Posterior cingulate gyrus (tissue), 11 donors: ENCODE data around the gene FAM184A.

Experiments
- DNase-seq, 10 donors: peaks; one replicate each; pipeline versions ENCODE4 v3.0.0 to v3.0.0-alpha.2; 2020 to 2021; ENCODE audit warnings: mixed read lengths in 3 of 10
- intact Hi-C: fragments of 100-400 bp; cut with DNase I; formaldehyde crosslinking; loops from one replicate; pipeline ENCODE4 v1.15.1; 2023

FAM184A gene

GRCh38 chr6:119065955-119066354, 12.5 kb downstream of the FAM184A start:
- intact Hi-C loops = no loop called here
- no peak for DNase-seq

- DNase-seq = no peak
- intact Hi-C loops = no loop called here
Observed at GRCh38 chr6:119065382-119065781, 13.1 kb downstream of the FAM184A start.

GRCh38 chr6:119063491-119063890, 15.0 kb downstream of the FAM184A start:
- DNase-seq = no peak
- intact Hi-C loops = no loop called here

GRCh38 chr6:119061215-119061614, 17.2 kb downstream of the FAM184A start:
- intact Hi-C loops = no loop called here
- no peak for DNase-seq

GRCh38 chr6:119060255-119060907, 18.1 kb downstream of the FAM184A start:
- intact Hi-C loops = no loop called here

GRCh38 chr6:119055069-119055468, 23.4 kb downstream of the FAM184A start:
- DNase-seq = no peak
- intact Hi-C loops = no loop called here

More at GRCh38 chr6:119060255-119060907, 18.1 kb downstream of the FAM184A start:
- DNase-seq = no peak

- intact Hi-C loops = no loop called here
Observed at GRCh38 chr6:119052987-119053386, 25.5 kb downstream of the FAM184A start.

GRCh38 chr6:119052292-119052889, 26.1 kb downstream of the FAM184A start:
- intact Hi-C loops = no loop called here
- no peak for DNase-seq

More at GRCh38 chr6:119052987-119053386, 25.5 kb downstream of the FAM184A start:
- DNase-seq = no peak

- intact Hi-C loops = no loop called here
- no peak for DNase-seq
Observed at GRCh38 chr6:119044255-119044654, 34.2 kb downstream of the FAM184A start.

- intact Hi-C loops = no loop called here
- no peak for DNase-seq
Observed at GRCh38 chr6:119043783-119044182, 34.7 kb downstream of the FAM184A start.

GRCh38 chr6:119043265-119043664, 35.2 kb downstream of the FAM184A start:
- no peak for DNase-seq
- intact Hi-C loops = no loop called here

GRCh38 chr6:119040636-119041035, 37.8 kb downstream of the FAM184A start:
- intact Hi-C loops = no loop called here
- no peak for DNase-seq

GRCh38 chr6:119040229-119040628, 38.2 kb downstream of the FAM184A start:
- intact Hi-C loops = no loop called here
- no peak for DNase-seq

GRCh38 chr6:119037941-119038623, 40.4 kb downstream of the FAM184A start:
- intact Hi-C loops = no loop called here
- no peak for DNase-seq

- no peak for DNase-seq
- intact Hi-C loops = no loop called here
Observed at GRCh38 chr6:119037264-119037663, 41.2 kb downstream of the FAM184A start.

- DNase-seq = no peak
- intact Hi-C loops = no loop called here
Observed at GRCh38 chr6:119036081-119036480, 42.4 kb downstream of the FAM184A start.

- intact Hi-C loops = no loop called here
- no peak for DNase-seq
Observed at GRCh38 chr6:119035459-119035858, 43.0 kb downstream of the FAM184A start.

GRCh38 chr6:119034827-119035458, 43.5 kb downstream of the FAM184A start:
- DNase-seq = no peak
- intact Hi-C loops = no loop called here

GRCh38 chr6:119032428-119032827, 46.0 kb downstream of the FAM184A start:
- DNase-seq = no peak
- intact Hi-C loops = no loop called here

GRCh38 chr6:119030759-119031158, 47.7 kb downstream of the FAM184A start:
- no peak for DNase-seq

GRCh38 chr6:119028091-119028490, 50.4 kb downstream of the FAM184A start:
- intact Hi-C loops = no loop called here
- no peak for DNase-seq

More at GRCh38 chr6:119030759-119031158, 47.7 kb downstream of the FAM184A start:
- intact Hi-C loops = no loop called here
